OCI-LY3 (cell line): Measurements from ENCODE around the gene DPP6.

ENCODE experiments used
- H2AFZ ChIP-seq: fragments of 200-600, 300-600 bp; shearing (Covaris generic); 2 replicates; pipeline ENCODE4 v1.6.0; 2014; ENCODE audit warnings: antibody characterized with exemption, low read depth, low read length
- H3K27ac ChIP-seq: fragments of 200-600, 300-600 bp; sonication (generic); 2 replicates; pipeline ENCODE4 v1.5.1; 2014; ENCODE audit warnings: mild to moderate bottlenecking, low read length, moderate library complexity, mixed read lengths
- H3K27me3 ChIP-seq: fragments of 200-600, 300-600 bp; sonication (generic); 2 replicates; pipeline ENCODE4 v1.6.1; 2014; ENCODE audit warnings: low read depth, low read length, mixed read lengths
- H3K36me3 ChIP-seq: fragments of 200-600, 300-600 bp; sonication (generic); replicated peaks from 2 replicates; pipeline ENCODE3; 2014; ENCODE audit warnings: low read depth, low read length, mixed read lengths
- H3K4me1 ChIP-seq: fragments of 300-600, 200-600 bp; sonication (generic); 2 replicates; pipeline ENCODE4 v1.6.1; 2014; ENCODE audit warnings: low read length, mixed read lengths
- H3K4me2 ChIP-seq: fragments of 200-600, 300-600 bp; sonication (generic); 2 replicates; pipeline ENCODE4 v1.6.1; 2014; ENCODE audit warnings: low read length, mixed read lengths
- H3K4me3 ChIP-seq: fragments of 300-600, 200-600 bp; sonication (generic); 2 replicates; pipeline ENCODE4 v1.5.1; 2014; ENCODE audit warnings: antibody characterized with exemption, mild to moderate bottlenecking, low read length, moderate library complexity
- H3K79me2 ChIP-seq: fragments of 300-600, 200-600 bp; shearing (Covaris generic); 2 replicates; pipeline ENCODE4 v1.6.1; 2014; ENCODE audit warnings: mild to moderate bottlenecking, low read length, mixed read lengths
- H3K9ac ChIP-seq: fragments of 300-600, 200-600 bp; shearing (Covaris generic); 2 replicates; pipeline ENCODE4 v1.6.0; 2014; ENCODE audit warnings: mild to moderate bottlenecking, low read length, moderate library complexity
- H3K9me3 ChIP-seq: fragments of 200-600, 300-600 bp; shearing (Covaris generic); 2 replicates; pipeline ENCODE4 v1.6.1; 2014; ENCODE audit warnings: low read length, mixed read lengths; ENCODE audit not compliant: insufficient read depth
- H4K20me1 ChIP-seq: fragments of 200-600, 300-600 bp; sonication (generic); 2 replicates; pipeline ENCODE4 v1.6.1; 2016; ENCODE audit warnings: low read length, mixed read lengths; ENCODE audit not compliant: insufficient read depth
- CTCF ChIP-seq: fragments of 200-600, 300-600 bp; sonication (generic); IDR thresholded peaks from 2 replicates; pipeline ENCODE4 v1.5.1; 2014; ENCODE audit warnings: antibody characterized with exemption, low read length, low read depth
- EZH2phosphoT487 ChIP-seq: fragments of 200-600 bp; shearing (Covaris generic); IDR thresholded peaks from 2 replicates; pipeline ENCODE4 v1.6.1; 2018; ENCODE audit warnings: antibody characterized with exemption, mixed run types, low read depth

DPP6 gene

DNA sequence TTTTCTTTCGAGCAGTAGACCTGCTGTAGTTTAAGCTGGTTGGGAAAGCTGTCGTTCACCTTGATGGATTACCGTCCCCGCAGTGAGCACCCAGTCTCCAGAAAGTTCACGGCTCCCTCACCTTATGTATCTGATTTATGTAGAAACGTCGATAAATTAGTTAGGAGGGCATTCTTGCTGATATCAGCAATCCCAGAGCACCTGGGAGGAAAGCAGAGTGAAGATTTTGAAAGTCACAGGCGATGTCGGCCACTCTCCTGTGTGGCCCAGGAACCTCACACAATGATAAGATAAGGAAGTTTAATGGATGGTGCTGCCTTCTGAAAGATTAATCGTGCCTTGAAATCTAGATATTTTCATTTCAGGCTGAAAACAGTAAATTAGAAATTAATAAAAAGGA is 336.8 kb downstream of the DPP6 start:
- no peaks in the 10 kb centered on the region for H3K79me2 ChIP-seq
- no peaks in the 10 kb centered on the region for H3K4me1 ChIP-seq
- no peaks in the 10 kb centered on the region for H4K20me1 ChIP-seq
- TF ChIP-seq EZH2phosphoT487 (no peak), CTCF (no peak)
- H3K9ac ChIP-seq: no peak overlapping the region
- no peak overlapping the region for H2AFZ ChIP-seq
- no peak overlapping the region for H3K4me3 ChIP-seq
- H3K4me2 ChIP-seq: no peak overlapping the region
- H3K27me3 ChIP-seq: no peaks in the 10 kb centered on the region
- H3K9me3 ChIP-seq: no peaks in the 10 kb centered on the region
- H3K27ac ChIP-seq: no peak overlapping the region
- H3K36me3 ChIP-seq: no peaks in the 10 kb centered on the region

DNA sequence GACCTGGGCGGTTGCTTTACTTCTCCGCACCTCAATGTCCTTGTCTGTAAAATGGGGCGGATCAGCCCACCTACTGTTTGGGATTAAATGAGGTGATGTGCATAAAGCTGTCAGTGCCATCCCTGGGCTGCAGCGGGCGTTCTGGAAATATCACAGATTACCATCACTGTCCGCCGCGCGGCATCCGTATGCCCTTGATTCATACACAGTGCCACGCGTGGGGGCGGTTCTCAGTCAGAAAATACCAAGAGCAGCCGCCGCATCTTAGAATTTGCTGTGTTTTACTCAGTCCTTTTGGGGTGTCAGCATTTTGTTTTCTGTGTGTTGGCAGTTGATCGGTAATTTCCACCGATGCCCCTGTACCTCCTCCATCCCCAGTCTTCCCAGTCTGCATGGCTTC is 338.8 kb downstream of the DPP6 start:
- no peaks in the 10 kb centered on the region for H3K4me1 ChIP-seq
- no peaks in the 10 kb centered on the region for H4K20me1 ChIP-seq
- H3K9me3 ChIP-seq: no peaks in the 10 kb centered on the region
- no peaks in the 10 kb centered on the region for H3K27me3 ChIP-seq
- no peak overlapping the region for H2AFZ ChIP-seq
- no peak overlapping the region for H3K4me3 ChIP-seq
- H3K36me3 ChIP-seq: no peaks in the 10 kb centered on the region
- TF ChIP-seq CTCF (no peak), EZH2phosphoT487 (no peak)
- no peak overlapping the region for H3K4me2 ChIP-seq
- H3K79me2 ChIP-seq: no peaks in the 10 kb centered on the region
- no peak overlapping the region for H3K27ac ChIP-seq
- no peak overlapping the region for H3K9ac ChIP-seq

- Histone ChIP-seq H3K4me2 (no peak overlapping the region), H3K27ac (no peak overlapping the region), H3K4me1 (no peaks in the 10 kb centered on the region), H3K4me3 (no peak overlapping the region), H3K9ac (no peak overlapping the region), H4K20me1 (no peaks in the 10 kb centered on the region), H3K79me2 (no peaks in the 10 kb centered on the region), H3K27me3 (no peaks in the 10 kb centered on the region), H2AFZ (no peak overlapping the region), H3K9me3 (no peaks in the 10 kb centered on the region), H3K36me3 (no peaks in the 10 kb centered on the region)
- TF ChIP-seq EZH2phosphoT487: no peak
Observed at GRCh38 chr7:154394804-154395203, 342.6 kb downstream of the DPP6 start.

DNA sequence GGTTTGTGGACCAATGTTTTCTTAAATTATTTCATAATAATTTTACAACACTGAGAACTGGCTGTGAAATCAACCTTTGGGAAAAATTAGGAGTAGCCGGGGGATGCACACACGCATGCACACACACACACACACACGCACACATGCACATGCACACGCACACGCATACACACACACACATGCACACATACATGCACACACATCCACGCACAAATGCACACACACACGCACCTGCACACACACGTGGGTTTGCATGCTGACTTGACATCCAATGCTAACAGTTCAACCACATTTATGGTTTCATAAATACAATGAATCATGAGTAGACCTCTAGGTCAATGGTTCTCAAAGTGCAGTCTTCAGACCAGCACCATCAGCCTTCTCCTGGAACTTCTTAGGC is 354.1 kb downstream of the DPP6 start:
- Histone ChIP-seq H3K27ac (no peak overlapping the region), H3K36me3 (no peaks in the 10 kb centered on the region), H2AFZ (no peak overlapping the region), H3K4me1 (no peaks in the 10 kb centered on the region), H3K27me3 (no peaks in the 10 kb centered on the region), H3K9ac (no peak overlapping the region), H3K79me2 (no peaks in the 10 kb centered on the region), H3K9me3 (no peaks in the 10 kb centered on the region), H3K4me2 (no peak overlapping the region), H3K4me3 (no peak overlapping the region), H4K20me1 (no peaks in the 10 kb centered on the region)
- no peak for TF ChIP-seq CTCF
- TF ChIP-seq EZH2phosphoT487: no peak
